ENCODE results near the gene TRPM5.
A peak's percentile ranks its signal among the peaks of the same experiment; 100 is the strongest.

The TRPM5 gene

DNA sequence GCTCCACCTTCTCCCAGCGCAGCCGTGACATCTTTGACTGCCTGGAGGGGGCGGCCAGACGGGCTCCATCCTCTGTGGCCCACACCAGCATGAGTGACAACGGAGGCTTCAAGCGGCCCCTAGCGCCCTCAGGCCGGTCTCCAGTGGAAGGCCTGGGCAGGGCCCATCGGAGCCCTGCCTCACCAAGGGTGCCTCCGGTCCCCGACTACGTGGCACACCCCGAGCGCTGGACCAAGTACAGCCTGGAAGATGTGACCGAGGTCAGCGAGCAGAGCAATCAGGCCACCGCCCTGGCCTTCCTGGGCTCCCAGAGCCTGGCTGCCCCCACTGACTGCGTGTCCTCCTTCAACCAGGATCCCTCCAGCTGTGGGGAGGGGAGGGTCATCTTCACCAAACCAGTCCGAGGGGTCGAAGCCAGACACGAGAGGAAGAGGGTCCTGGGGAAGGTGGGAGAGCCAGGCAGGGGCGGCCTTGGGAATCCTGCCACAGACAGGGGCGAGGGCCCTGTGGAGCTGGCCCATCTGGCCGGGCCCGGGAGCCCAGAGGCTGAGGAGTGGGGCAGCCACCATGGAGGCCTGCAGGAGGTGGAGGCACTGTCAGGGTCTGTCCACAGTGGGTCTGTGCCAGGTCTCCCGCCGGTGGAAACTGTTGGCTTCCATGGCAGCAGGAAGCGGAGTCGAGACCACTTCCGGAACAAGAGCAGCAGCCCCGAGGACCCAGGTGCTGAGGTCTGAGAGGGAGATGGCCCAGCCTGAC is 41.2 kb downstream of the TRPM5 start:
- no peak for DNase-seq

DNA sequence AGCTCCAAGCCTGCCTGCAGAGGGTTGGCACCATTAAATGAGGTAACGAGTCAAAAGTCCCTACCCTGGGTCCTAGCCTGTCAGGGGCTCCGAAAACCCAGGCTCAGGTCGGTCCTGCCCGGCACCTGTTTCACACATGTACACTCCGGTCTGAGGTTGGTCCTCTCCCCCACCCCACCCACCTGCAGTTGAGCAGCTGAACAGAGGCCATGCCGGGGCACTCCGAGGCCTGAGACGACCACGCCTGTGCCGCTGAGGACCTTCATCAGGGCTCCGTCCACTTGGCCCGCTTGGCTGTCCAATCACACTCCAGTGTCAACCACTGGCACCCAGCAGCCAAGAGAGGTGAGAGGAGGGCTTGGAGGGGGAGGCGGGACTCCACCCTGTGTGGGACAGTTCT is 42.2 kb downstream of the TRPM5 start:
- DNase-seq, result no peak

DNA sequence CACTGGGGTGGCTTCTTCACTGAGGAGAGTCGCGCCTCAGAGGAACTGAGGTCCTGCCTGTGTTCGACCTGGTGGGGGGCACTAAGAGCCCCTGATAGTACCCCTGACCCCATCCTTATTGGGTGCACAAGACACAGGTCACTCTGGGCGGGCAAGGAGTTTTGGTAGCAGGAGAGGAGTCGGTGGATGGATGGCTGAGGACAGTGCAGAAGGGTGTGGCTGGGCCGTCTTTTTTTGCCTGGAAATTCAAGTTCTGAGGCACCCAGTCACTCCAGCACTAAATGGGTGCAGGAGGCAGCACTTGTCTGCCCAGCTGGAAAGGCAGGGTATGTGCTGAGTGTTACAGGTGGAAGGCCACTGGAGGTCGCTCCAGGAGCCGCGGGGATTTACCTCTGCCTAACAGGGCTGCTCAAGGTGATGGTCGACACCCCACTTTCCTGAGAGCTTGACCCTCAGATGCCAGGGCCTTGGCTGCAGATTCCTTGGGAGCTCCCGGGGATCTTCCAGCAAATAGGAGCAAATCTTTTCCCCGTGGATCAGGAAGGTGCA is 42.8 kb downstream of the TRPM5 start:
- DNase-seq, result no peak

DNA sequence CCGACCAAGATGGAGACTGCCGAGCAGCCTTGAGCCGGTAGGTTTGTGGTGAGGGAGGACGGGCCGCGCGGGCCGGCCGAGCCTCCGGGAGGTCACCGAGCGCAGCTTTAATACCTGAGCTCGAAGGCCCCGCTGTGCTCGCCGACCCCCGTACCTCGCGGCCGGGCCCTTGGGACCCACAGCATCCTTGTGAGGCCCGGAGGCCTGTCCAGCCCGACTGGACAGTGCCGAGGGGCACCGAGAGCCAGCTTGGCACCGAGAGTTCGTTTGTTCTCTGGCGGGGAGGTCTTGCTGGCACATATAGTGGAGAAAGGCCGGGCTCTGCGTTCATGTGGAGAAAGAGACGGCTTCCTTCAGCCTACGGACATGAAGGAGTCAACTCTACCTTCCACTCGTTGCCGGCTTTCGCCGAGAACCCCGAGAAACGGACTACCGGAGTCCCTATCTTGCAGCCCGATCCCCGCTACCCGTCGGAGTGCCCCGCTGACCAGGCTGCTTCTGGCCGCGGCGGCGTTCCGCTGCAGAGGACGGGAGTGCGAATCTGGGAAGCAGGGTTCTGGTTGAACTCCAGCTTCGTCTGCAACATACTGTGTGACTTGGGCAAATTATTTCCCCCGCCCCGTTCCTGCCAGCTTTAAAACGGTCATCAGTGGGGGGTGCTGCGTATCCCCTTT is 43.4 kb downstream of the TRPM5 start:
- no peak for DNase-seq

DNA sequence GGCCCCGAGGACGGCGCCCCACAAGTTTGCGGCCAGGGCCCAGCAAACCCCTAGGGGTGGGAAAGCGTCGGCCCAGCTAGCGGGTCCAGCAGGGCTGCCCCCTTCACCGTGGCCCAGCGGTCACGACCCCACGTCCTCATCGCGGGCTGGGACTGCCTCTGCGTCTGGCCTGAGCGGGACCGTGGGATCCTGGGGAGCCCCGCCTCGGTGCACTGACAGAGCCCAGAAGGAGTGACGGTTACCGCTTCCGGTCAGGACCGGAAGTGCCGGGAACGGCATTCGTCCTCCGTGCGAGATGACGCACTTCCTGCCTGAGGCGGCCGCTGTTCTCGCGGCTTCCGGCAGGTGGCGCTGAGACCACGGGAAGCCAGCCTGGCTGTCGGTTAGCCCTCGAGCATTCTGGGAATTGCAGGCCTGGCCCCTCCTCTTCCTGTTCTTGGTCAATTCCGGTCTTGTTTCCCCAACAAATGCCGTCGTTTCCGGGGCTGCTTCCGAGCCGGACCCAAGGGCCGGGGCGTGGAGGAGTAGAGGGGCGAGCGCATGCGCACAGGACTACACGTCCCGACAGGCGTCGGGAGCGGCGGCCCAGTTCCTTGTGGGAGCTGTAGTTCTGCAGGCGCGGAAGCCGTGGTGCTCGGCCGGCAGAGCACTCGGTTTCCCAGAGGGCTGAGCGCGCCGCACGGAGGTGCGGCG is 44.1 kb downstream of the TRPM5 start, which contains the start of gene TSSC4:
TSS of gene TSSC4 (plus strand) at position 682 of the 693 bp plus-strand sequence. CDS start 1,884 bp downstream, outside the sequence.
- DNase-seq, result peak; percentile 100

DNA sequence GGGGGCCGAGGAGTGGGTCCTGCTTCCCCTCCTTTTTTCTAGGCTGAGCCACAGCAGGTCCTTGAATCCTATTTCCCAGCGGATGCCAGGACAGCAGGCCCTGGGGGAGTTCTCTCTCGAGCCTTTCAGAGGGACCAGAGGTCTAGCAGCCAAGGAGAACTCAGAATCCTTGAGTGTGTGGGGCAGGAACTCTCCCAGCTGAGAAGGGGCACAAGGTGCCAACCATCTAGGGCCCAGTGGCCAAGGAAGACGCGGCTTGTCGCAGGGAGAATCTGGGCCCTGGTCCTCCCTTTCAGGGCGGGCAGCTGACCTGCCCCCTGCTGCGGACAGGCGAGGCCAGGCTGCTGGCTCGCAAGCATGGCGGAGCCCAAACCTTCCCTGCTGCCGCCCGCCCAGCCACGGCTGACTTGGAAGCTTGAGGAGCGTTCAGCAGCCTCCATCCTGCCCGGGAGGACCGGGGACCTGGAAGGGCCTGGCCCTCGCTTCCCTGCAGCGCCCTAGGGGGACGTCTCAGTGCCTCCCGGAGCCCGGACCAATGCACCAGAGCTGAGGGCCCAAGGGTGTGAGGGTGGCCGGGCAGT is 44.7 kb downstream of the TRPM5 start:
- no peak for DNase-seq

DNA sequence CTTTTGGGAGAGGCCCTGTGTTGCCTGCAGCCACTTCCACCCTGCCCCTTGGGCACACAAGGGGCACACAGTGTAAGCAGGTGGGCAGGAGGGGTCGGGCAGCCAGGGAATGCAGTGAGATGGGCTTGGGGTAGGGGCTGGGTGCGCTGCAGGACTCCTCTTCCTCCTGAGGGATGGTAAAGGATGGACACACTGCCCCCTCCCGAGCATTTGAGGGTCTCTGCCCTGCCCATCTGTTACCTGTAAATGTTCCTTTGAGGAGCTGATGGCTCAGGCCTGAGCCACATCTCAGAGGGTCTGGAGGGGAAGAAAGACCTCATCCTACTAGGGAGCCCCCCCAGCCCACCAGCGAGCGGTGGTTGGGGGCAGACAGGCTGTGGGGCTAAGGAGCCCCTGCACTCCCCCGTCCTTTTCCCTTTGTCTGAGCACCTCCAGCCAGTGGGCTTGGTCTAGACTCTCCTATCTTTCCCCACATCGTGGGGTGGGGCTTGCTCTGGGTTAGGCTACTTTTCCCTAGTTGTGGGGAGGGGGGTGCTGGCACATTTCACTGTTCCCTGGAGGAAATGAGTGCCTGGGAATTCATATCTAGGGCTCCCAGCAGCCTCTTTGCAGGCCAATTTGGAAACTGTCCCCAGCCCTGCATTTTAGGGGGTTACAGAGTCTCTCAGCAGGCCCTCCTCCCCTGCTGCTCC is 45.5 kb downstream of the TRPM5 start:
- DNase-seq, result no peak

DNA sequence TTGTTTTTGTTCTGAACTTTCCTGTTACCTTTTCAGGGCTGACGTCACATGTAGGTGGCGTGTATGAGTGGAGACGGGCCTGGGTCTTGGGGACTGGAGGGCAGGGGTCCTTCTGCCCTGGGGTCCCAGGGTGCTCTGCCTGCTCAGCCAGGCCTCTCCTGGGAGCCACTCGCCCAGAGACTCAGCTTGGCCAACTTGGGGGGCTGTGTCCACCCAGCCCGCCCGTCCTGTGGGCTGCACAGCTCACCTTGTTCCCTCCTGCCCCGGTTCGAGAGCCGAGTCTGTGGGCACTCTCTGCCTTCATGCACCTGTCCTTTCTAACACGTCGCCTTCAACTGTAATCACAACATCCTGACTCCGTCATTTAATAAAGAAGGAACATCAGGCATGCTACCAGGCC is 47.3 kb downstream of the TRPM5 start:
- no peak for DNase-seq

DNA sequence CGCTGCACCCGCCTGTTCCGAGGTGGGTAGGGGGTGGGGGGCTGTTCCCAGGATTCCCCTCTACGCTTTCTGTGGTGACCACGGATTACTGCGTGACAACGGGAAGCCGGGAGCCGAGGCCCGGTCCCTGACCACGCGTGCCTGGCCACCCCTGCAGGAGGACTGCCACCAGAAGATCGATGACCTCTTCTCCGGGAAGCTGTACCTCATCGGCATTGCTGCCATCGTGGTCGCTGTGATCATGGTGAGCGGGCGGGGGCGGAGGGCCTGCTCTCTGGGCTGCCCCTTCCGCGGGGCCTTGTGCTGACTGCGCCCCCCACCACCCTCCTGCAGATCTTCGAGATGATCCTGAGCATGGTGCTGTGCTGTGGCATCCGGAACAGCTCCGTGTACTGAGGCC is 47.8 kb downstream of the TRPM5 start:
- no peak for DNase-seq

DNA sequence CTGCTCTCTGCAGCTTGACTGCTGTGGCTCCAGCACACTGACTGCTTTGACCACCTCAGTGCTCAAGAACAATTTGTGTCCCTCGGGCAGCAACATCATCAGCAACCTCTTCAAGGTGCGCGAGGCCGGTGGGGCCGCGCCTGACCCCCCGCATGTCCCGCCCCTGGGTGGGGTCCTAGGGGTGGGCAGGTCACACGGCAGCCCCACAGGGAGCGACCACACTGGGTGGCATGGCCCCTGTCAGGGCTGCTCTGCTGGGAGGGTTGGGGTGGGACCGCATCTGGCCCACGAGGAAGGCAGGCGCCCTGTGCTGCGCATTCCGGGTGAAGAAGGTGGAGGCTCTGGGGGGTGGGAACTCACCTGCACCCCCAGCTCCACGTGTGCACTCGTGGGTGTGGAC is 48.5 kb downstream of the TRPM5 start:
- DNase-seq, result no peak

DNA sequence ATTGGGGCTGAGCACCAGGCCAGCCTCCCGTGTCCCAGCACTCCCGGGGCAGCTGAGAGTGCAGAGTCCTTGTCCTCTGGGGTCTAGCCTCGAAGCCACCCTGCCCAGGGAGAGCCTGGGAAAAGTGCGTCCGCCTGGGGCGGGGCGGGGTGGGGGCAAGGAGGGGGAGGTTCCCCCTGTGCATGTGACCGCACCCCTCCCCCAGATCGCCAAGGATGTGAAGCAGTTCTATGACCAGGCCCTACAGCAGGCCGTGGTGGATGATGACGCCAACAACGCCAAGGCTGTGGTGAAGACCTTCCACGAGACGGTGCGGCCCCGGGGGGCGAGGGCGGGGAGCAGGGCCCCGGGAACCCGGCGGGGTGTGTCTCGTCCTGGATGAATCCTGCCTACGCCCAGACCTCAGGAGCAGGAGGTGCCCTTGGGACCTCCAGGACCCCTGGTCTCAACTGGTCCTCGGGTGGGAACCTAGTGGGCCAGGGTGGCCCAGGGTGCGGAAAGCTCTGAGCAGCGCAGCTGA is 49.0 kb downstream of the TRPM5 start:
- DNase-seq, result no peak

DNA sequence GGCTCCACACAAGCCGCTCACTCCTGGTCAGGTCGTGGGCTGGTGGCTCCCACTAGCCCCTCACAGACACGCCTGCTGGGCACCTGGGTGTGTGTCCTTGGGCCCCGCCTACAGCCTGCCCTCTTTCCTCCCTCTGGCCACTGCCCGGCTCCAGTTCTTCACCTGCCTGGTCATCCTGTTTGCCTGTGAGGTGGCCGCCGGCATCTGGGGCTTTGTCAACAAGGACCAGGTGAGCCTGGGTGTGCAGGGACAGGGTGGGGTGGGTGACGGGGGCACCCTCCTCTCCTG is 49.6 kb downstream of the TRPM5 start:
- no peak for DNase-seq

All from activated gamma-delta T cell (primary cell).